PC-3 (cell line): Measurements from ENCODE around the gene P2RY8. TPM values are rescaled to one million over a fixed set of nuclear protein-coding genes. Genes with fewer than 3 reads are reported as not detected.
"Not testable (repeated sequence)": the region's sequence is repeated elsewhere in the genome, so short reads cannot be mapped to it uniquely, and the experiment has no call there.

Source experiments
- ATAC-seq: fragments of 200-7000 bp; cut with Tn5 transposase; 2 replicates; pipeline ENCODE4 v1.9.1; 2020; ENCODE audit warnings: mild to moderate bottlenecking, moderate library complexity
- BruUV-seq: library from RNA; stranded (reverse); fragments of 400-500 nt; replicated peaks from 2 replicates; lab custom pipeline; 2021; lab: Mats Ljungman, UMichigan
- CTCF ChIA-PET: fragments of 300-600 bp; sonication (Branson Sonifier 250); formaldehyde crosslinking; loops from one replicate; lab custom pipeline; 2022; ENCODE audit warnings: antibody characterized with exemption; lab: Charles Lee
- POLR2A ChIA-PET: fragments of 300-600 bp; sonication (Branson Sonifier 250); formaldehyde crosslinking; loops from one replicate; lab custom pipeline; 2022; ENCODE audit warnings: antibody characterized with exemption; ENCODE audit not compliant: unreplicated experiment; lab: Charles Lee
- DNase-seq: peaks from one replicate; pipeline ENCODE4 v3.0.0-alpha.2; 2015
- H2AFZ ChIP-seq: fragments of 300-600 bp; sonication (generic); 2 replicates; pipeline ENCODE4 v1.6.0; 2016; ENCODE audit warnings: antibody characterized with exemption, low read length
- H3F3A ChIP-seq: fragments of 300-600 bp; sonication (generic); one replicate; pipeline ENCODE4 v1.6.0; 2017; ENCODE audit warnings: antibody characterized with exemption, low read length, control low read depth, mild to moderate bottlenecking; ENCODE audit not compliant: unreplicated experiment
- H3K27ac ChIP-seq: fragments of 300-600 bp; sonication (generic); 2 replicates; pipeline ENCODE4 v1.5.1; 2016; ENCODE audit warnings: mild to moderate bottlenecking, low read length
- H3K27me3 ChIP-seq: fragments of 300-600 bp; sonication (generic); 2 replicates; pipeline ENCODE4 v1.6.1; 2016; ENCODE audit warnings: low read length, mixed read lengths
- H3K36me3 ChIP-seq: fragments of 300-600 bp; sonication (generic); 2 replicates; pipeline ENCODE4 v1.6.1; 2016; ENCODE audit warnings: low read depth, mixed run types, low read length, mixed read lengths
- H3K4me1 ChIP-seq: fragments of 300-600 bp; sonication (generic); 2 replicates; pipeline ENCODE4 v1.5.1; 2016; ENCODE audit warnings: low read length; ENCODE audit not compliant: insufficient read depth
- H3K4me2 ChIP-seq: fragments of 300-600 bp; sonication (generic); 2 replicates; pipeline ENCODE4 v1.6.0; 2016; ENCODE audit warnings: low read length
- H3K4me3 ChIP-seq: fragments of 300-600 bp; sonication (generic); 2 replicates; pipeline ENCODE4 v1.5.1; 2016; ENCODE audit warnings: mild to moderate bottlenecking, low read length, mixed read lengths
- H3K79me2 ChIP-seq: fragments of 300-600 bp; sonication (generic); 2 replicates; pipeline ENCODE4 v1.6.1; 2017; ENCODE audit warnings: low read length, mixed read lengths
- H3K9ac ChIP-seq: fragments of 300-600 bp; sonication (generic); 2 replicates; pipeline ENCODE4 v1.6.0; 2016; ENCODE audit warnings: mild to moderate bottlenecking, low read length
- H3K9me2 ChIP-seq: fragments of 300-600 bp; sonication (generic); replicated peaks from 2 replicates; pipeline ENCODE4 v1.6.1; 2016; ENCODE audit warnings: mixed run types, low read length, mixed read lengths
- H3K9me3 ChIP-seq: fragments of 300-600 bp; sonication (generic); 2 replicates; pipeline ENCODE4 v1.6.1; 2016; ENCODE audit warnings: low read length, mixed read lengths
- H4K20me1 ChIP-seq: fragments of 300-600 bp; sonication (generic); 2 replicates; pipeline ENCODE4 v1.6.1; 2016; ENCODE audit warnings: low read length, mixed read lengths
- EZH2 ChIP-seq: fragments of 300-600 bp; sonication (generic); IDR thresholded peaks from one replicate; pipeline ENCODE4 v1.6.1; 2017; ENCODE audit warnings: antibody characterized with exemption, mild to moderate bottlenecking, low read length; ENCODE audit not compliant: unreplicated experiment
- EZH2phosphoT487 ChIP-seq: fragments of 300-600 bp; sonication (generic); IDR thresholded peaks from 2 replicates; pipeline ENCODE4 v1.6.1; 2018; ENCODE audit warnings: mild to moderate bottlenecking, antibody characterized with exemption, low read length, borderline replicate concordance
- intact Hi-C: fragments of 100-400 bp; cut with micrococcal nuclease; formaldehyde crosslinking; loops from 2 replicates; pipeline ENCODE4 v1.9.0; 2023
- total RNA-seq: library from RNA; depleted of rRNA; stranded (reverse); fragments of >200 nt; gene quantifications from 2 replicates; pipeline ENCODE4 v1.2.3, GENCODE V29; 2014
- TF ChIP-seq, protein P1 (sequence below): fragments of 300-600 bp; sonication (generic); conservative IDR thresholded peaks from 2 replicates; pipeline ENCODE4 v1.5.1; 2017; ENCODE audit warnings: antibody characterized with exemption, low read depth, mild to moderate bottlenecking, low read length

P2RY8 gene
- total RNA-seq, 1 experiment from 2014 or later, result not detected

DNA sequence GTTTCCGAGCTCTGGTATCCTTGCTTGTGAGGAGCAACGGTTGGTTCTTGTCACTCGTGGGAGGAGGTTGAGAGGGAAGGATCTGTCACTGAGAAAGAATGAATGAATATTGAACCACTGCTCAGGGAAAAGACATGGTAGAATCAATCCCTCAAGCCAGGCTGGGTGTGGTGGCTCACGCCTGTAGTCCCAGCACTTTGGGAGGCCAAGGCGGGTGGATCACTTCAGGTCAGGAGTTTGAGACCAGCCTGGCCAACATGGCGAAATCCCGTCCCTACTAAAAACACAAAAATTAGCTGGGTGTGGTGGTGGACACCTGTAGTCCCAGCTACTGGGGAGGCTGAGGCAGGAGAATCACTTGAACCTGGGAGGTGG lies 718 bp upstream of the P2RY8 start:
- H3F3A ChIP-seq, BruUV-seq, H3K9ac ChIP-seq, H3K27ac ChIP-seq, H3K9me3 ChIP-seq, CTCF ChIA-PET, ATAC-seq, H3K9me2 ChIP-seq, H3K36me3 ChIP-seq, H3K4me3 ChIP-seq, intact Hi-C loops, POLR2A ChIA-PET, H3K4me1 ChIP-seq, H3K27me3 ChIP-seq, H4K20me1 ChIP-seq, H3K79me2 ChIP-seq, DNase-seq: not testable (repeated sequence)
- Histone ChIP-seq H2AFZ (peak overlapping the region; percentile 48; the same call in 1 of the 2 replicates), H3K4me2 (peak overlapping the region; percentile 61; the same call in 1 of the 2 replicates)

DNA sequence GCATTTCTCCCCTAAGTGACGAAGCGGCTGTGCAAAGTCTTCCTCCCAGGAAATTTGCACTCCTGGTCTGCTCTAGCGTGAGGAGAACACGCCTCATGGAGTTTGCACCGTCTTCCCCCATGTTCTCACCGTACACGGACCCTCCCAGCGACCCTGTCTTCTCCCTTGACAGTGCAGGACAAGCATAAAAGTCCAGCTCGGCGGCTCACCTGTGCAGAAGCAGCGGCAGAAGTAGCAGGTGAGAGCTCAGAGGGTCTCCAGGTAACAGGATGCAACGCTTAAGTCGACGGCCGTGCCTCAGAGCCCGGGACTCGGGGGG lies 314 bp downstream of the P2RY8 start:
- no peak overlapping the region for H3K4me3 ChIP-seq
- DNase-seq (no peak), ATAC-seq (no peak)
- ChIA-PET CTCF (no interaction called here), POLR2A (no interaction called here)
- TF ChIP-seq EZH2 (no peak), EZH2phosphoT487 (no peak)
- TF ChIP-seq, protein P1, sequence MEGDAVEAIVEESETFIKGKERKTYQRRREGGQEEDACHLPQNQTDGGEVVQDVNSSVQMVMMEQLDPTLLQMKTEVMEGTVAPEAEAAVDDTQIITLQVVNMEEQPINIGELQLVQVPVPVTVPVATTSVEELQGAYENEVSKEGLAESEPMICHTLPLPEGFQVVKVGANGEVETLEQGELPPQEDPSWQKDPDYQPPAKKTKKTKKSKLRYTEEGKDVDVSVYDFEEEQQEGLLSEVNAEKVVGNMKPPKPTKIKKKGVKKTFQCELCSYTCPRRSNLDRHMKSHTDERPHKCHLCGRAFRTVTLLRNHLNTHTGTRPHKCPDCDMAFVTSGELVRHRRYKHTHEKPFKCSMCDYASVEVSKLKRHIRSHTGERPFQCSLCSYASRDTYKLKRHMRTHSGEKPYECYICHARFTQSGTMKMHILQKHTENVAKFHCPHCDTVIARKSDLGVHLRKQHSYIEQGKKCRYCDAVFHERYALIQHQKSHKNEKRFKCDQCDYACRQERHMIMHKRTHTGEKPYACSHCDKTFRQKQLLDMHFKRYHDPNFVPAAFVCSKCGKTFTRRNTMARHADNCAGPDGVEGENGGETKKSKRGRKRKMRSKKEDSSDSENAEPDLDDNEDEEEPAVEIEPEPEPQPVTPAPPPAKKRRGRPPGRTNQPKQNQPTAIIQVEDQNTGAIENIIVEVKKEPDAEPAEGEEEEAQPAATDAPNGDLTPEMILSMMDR, result no peak
- H3K9me3 ChIP-seq, result no peaks in the 10 kb centered on the region
- H3F3A ChIP-seq, result no peaks in the 10 kb centered on the region
- H3K27me3 ChIP-seq, result no peaks in the 10 kb centered on the region
- no peaks in the 10 kb centered on the region for H3K4me1 ChIP-seq
- H3K79me2 ChIP-seq, result no peaks in the 10 kb centered on the region
- no peak overlapping the region for H3K9ac ChIP-seq
- no peak overlapping the region for H2AFZ ChIP-seq
- intact Hi-C loops, result no loop called here
- H3K27ac ChIP-seq, result no peak overlapping the region
- no peaks in the 10 kb centered on the region for H4K20me1 ChIP-seq
- H3K4me2 ChIP-seq, result no peak overlapping the region
- no peaks in the 10 kb centered on the region for H3K9me2 ChIP-seq
- no TSS peak for BruUV-seq
- H3K36me3 ChIP-seq, result no peaks in the 10 kb centered on the region

DNA sequence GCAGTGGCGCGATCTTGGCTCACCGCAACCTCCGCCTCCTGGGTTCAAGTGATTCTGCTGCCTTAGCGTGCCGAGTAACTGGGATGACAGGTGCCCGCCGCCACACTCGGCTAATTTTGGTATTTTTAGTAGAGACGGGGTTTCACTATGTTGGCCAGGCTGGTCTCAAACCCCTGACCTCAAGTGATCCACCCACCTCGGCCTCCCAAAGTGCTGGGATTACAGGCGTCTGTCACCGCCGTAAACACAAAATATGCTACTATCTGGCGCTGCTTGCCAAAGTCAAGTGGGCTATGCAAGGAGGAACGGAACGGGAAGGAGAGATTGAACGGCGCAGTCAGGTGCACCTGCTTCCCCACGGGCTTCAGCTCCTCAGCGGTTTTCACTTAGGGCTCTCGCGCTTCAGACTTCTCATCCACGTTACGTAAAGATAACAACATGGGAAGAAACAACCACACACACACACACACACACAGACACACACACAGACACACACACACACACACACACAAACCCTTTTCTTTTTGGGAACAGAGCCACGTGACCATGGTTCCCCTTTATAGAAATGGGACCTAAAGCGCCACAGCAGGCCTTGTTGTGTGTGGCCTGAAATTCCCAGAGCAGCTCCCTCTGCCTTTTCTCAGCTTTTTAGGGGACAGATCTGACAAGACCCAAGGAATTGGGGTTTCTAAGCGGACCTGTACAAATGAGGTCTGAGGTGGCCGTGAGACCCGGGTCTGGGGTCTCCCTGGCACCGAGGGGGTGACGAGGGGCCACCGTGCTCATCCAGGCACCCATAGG lies 1.5 kb downstream of the P2RY8 start:
- no peak for TF ChIP-seq EZH2phosphoT487
- no peak for TF ChIP-seq EZH2
- TF ChIP-seq, protein P1, result no peak
- no peaks in the 10 kb centered on the region for H3K4me1 ChIP-seq
- no peaks in the 10 kb centered on the region for H3K9me2 ChIP-seq
- H3K4me3 ChIP-seq, result no peak overlapping the region
- no peaks in the 10 kb centered on the region for H3K9me3 ChIP-seq
- no peaks in the 10 kb centered on the region for H3K79me2 ChIP-seq
- ChIA-PET CTCF (no interaction called here), POLR2A (no interaction called here)
- H3K4me2 ChIP-seq, result no peak overlapping the region
- no peak for DNase-seq
- H2AFZ ChIP-seq, result no peak overlapping the region
- no peaks in the 10 kb centered on the region for H3F3A ChIP-seq
- H3K36me3 ChIP-seq, result no peaks in the 10 kb centered on the region
- no TSS peak for BruUV-seq
- H4K20me1 ChIP-seq, result no peaks in the 10 kb centered on the region
- no peak overlapping the region for H3K27ac ChIP-seq
- H3K9ac ChIP-seq, result no peak overlapping the region
- ATAC-seq, result no peak
- H3K27me3 ChIP-seq, result no peaks in the 10 kb centered on the region
- intact Hi-C loops, result no loop called here
